ENCODE data around the gene ZNF598. TPM values are rescaled to one million over a fixed set of nuclear protein-coding genes. Genes with fewer than 3 reads are reported as not detected.

ZNF598 gene
- total and polyA plus RNA-seq, 12 donors = 9.5 to 25.3 (median 14.2) TPM

DNA sequence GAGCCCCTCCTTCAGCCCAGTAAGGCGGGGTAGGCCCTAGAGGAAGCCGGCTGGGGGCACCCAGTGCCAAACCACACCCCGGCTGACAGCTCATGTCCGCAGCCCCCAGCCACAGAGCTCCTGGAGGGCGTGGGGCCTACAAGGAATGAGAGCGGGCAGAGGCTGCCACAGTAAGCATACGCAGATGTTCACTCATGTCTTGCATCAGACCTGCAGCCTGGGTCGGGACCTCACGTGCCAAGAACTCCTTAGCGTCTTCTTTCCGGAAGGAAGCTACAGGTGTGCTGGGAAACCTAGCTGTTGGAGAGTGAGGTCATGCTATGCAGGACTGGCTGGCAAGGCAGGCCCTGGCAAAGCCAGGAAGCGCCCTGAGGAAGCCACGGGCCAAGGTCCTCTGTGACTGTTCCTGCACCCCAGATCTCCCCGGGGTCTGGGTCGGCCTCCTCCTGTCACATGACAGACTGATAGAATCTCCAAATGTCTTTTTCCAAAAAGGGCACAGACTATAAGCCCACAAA is 1.6 kb downstream of the ZNF598 start:
- DNase-seq = no peak
- peak overlapping the region in 3 of 10 donors; percentile 90 to 96 (median 94) for H3K27ac ChIP-seq
- ATAC-seq = no peak
- H3K27me3 ChIP-seq = no peaks in the 10 kb centered on the region
- H3K36me3 ChIP-seq = peaks cover 0 to 20% (median 4%) of the 10 kb centered on the region in 9 donors
- 52 to 59% methylated on average over 15 of the region's 15 CpGs for WGBS, 2 donors
- no peaks in the 10 kb centered on the region for H3K9me3 ChIP-seq
- peak overlapping the region in 9 of 10 donors; percentile 69 to 99 (median 91) for H3K4me3 ChIP-seq
- no peak for TF ChIP-seq CTCF (IDR thresholded peaks at IDR 0.05)
- intact Hi-C loops (cut with DNase I) = loop anchor here in 1 of 10 donors (10.0 kb wide), 1 partner anchor 137 kb away; the partner anchor contains the start of gene RAB26
- peaks cover 37 to 69% (median 55%) of the 10 kb centered on the region in 9 donors for H3K4me1 ChIP-seq

- Histone ChIP-seq H3K4me3 (peak overlapping the region in 2 of 10 donors; percentile 91 to 98), H3K4me1 (peaks cover 37 to 69% (median 55%) of the 10 kb centered on the region in 9 donors), H3K36me3 (peaks cover 3 to 28% (median 11%) of the 10 kb centered on the region in 9 donors), H3K27me3 (no peaks in the 10 kb centered on the region), H3K27ac (peak overlapping the region in 1 of 10 donors; percentile 94), H3K9me3 (no peaks in the 10 kb centered on the region)
- DNase-seq = no peak
- no peak for TF ChIP-seq CTCF (IDR thresholded peaks at IDR 0.05)
- intact Hi-C loops (cut with DNase I) = loop anchor here in 1 of 10 donors (10.0 kb wide), 1 partner anchor 138 kb away; the partner anchor contains the start of gene RAB26
- ATAC-seq = no peak
- WGBS, 2 donors = 79 to 85% methylated on average over 15 to 16 of the region's 16 CpGs
Observed at GRCh38 chr16:2007081-2007836, 2.4 kb downstream of the ZNF598 start.

- intact Hi-C loops (cut with DNase I) = loop anchor here in 1 of 10 donors (10.0 kb wide), 1 partner anchor 138 kb away; the partner anchor contains the start of gene RAB26
- TF ChIP-seq CTCF (IDR thresholded peaks at IDR 0.05) = no peak
- peaks cover 10 to 37% (median 21%) of the 10 kb centered on the region in 9 donors for H3K36me3 ChIP-seq
- DNase-seq = no peak
- no peak for ATAC-seq
- peaks cover 37 to 69% (median 55%) of the 10 kb centered on the region in 9 donors for H3K4me1 ChIP-seq
- no peaks in the 10 kb centered on the region for H3K9me3 ChIP-seq
- WGBS, 2 donors = 91 to 92% methylated on average over 8 of the region's 8 CpGs
- H3K4me3 ChIP-seq = no peak overlapping the region
- no peaks in the 10 kb centered on the region for H3K27me3 ChIP-seq
- no peak overlapping the region for H3K27ac ChIP-seq
Observed at GRCh38 chr16:2006317-2006716, 3.3 kb downstream of the ZNF598 start.

GRCh38 chr16:2005646-2006045 is 4.0 kb downstream of the ZNF598 start:
- intact Hi-C loops (cut with DNase I) = loop anchor here in 1 of 10 donors (10.0 kb wide), 1 partner anchor 139 kb away; the partner anchor contains the start of gene RAB26
- 78 to 84% methylated on average over 21 of the region's 21 CpGs for WGBS, 2 donors
- H3K36me3 ChIP-seq = peaks cover 13 to 44% (median 26%) of the 10 kb centered on the region in 9 donors

More at GRCh38 chr16:2005646-2006045, 4.0 kb downstream of the ZNF598 start:
- H3K4me3 ChIP-seq = no peak overlapping the region
- H3K4me1 ChIP-seq = peaks cover 37 to 67% (median 54%) of the 10 kb centered on the region in 9 donors
- TF ChIP-seq CTCF (IDR thresholded peaks at IDR 0.05) = peak in 1 of 9 donors; percentile 7
- no peak overlapping the region for H3K27ac ChIP-seq
- ATAC-seq (no peak), DNase-seq (no peak)
- no peaks in the 10 kb centered on the region for H3K27me3 ChIP-seq
- H3K9me3 ChIP-seq = no peaks in the 10 kb centered on the region

Measured in heart right ventricle (tissue), 16 donors.